Renal cortex interstitium (tissue), 11 donors: Measurements from ENCODE around the gene SF1. TPM values are rescaled to one million over a fixed set of nuclear protein-coding genes. Genes with fewer than 3 reads are reported as not detected.

Experiments used
- DNase-seq, 11 donors: peaks; one replicate each; pipeline ENCODE4 v3.0.0-alpha.2; 2013; ENCODE audit warnings: low read depth in 9 of 11, low spot score in 4 of 11; ENCODE audit errors: extremely low read depth in 1 of 11
- polyA plus RNA-seq, 3 donors: library from polyadenylated mRNA; unstranded; fragments of 120-200 nt; gene quantifications; one replicate each; pipeline ENCODE4 v1.2.1, GENCODE V29; 2013; ENCODE audit not compliant: insufficient read length in 3 of 3

SF1 gene
- polyA plus RNA-seq, 3 donors = 346 to 463 (median 385) TPM

DNA sequence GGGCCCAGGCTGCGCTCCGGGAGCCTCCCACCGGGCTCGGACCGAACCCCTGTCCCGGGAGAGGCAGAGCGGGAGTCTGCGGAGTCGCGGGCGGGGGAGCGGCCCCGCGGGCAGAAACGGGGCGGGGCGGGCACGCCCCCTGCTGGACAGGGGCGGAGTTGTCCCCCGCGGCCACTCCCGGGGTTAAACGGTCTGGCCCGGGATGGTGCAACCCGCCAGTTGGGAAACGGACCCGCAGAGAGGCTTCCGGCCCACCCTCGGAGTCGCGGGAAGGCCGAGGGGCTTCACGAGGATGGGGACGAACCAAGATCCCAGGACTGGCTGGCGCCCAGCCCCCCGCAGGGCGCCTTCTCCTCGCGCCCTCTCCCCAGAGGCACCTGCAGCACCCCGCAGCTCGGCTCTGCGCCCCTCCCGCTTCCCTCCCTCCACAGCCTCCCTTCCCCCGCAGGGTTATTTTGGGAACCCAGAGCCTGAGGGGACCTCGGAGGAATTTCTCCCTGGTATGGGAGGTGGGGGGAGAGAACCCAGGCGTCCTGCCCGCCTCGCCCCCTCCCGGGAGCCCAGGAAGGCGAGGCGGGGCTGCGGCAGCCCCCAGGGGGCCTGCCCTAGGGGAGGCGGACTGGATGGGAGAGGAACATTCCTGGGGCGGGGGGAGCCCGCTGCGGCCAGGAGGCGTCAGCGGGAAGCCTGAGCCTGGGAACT, 35.3 kb downstream of the SF1 start:
- DNase-seq = no peak

DNA sequence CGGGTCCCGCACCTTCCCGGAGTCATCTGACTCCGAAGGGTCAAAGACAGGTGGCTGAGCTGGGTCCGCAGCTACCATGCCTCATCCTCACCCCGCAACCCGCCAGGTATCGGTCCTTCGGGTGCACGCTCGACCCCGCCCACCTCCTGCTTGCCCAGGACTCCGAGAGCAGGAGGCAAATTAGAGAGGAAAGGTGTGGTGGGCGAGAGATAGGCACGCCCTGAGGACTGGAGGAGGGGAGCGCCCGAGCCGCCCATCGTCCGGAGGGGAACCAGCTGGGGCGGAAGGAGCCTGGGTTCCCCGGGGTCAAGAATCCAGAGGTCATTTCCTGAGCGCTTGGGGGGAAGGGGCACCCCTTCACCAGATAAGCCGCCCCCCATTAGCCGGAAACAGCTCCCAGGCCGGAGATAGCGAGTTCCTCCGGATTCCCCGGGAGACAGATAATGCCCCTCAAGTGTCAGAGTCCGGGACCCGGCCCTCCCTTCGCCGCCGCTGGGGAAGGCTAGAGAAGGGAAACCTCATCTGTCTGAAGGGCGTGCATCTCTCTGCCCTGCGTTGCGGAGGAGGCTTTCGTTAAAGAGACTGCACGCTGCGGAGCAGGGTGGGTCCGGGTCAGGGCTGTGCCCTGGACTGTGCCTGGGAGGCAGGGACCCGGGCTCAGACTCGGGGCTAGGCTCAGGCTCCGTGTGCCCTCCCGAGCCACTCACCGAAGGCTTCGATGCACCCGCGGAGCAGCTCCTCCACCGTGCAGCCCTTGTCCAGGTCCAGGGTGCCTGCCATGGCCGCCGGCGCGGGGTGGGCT, 36.1 kb downstream of the SF1 start:
- no peak for DNase-seq

DNA sequence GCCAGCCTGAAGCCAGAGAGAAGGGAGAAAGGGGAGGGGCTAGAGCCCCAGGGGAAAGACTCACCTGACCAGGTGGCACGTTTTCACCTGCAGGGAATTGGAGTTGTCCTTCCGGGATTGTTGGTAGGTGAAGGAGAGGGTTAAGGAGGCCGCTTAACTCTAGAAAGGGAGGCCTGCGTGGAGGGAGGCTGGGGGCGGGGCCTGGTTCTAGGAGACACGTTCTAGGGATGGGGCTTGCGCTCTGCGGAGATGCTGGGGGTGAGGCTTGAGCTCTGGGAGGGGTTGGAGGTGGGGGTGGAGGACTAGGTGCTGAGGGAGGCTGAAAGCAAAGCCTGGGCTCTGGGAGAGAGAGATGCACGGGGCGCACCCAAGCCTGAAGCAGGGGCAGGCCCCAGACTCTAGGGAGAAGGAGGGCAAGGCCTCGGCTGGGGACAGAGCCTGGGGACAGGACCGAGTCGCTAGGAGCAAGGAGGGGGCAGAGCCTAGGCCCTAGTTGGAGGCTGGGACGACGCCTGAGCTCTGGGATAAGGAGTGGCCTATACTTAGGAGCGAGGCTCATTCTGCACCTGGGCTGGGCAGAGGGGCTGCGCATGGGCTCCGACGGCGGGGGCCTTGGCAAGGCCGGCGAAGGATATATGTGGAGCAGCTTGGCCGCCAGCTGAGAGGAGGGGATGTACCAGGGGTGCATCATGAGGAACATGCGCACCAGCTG, 36.8 kb downstream of the SF1 start:
- DNase-seq = no peak

DNA sequence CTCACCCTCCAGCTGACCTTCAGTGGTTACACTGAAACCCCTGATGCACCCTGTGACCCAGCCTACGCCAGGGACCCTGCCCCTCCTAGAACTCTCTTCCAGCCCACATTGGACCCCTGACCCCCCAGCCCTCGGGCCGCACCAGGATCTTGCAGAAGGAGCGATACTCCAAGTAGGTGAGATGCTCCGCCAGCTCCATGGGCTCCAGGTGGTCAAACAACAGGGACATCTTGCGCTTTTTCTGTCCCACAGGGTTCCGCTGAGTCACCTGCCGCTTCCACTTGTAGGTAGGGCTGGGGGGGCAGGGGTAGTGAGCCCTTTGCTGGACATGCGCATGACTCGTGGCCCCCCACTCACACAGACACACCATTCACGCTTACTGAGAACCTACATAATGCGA, 38.5 kb downstream of the SF1 start:
- no peak for DNase-seq

DNA sequence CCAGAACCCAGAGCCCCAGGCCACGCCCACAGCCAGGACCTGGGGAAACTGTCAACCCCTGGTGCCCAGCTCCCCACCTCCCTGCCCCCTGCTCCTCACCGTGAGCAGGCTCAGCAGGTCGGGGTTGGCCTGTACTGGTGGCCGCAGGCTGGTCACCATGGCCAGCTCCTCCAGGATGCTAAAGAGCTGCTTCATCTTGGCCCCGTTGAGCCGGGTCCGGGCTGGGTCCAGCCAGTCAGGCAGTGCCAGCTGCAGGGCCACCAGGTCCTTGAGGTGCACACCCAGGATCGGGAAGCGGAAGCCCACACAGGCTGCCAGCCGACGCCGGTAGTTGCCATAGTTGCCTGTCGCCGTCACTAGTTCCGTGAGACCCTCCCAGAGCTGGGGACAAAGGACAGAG, 41.7 kb downstream of the SF1 start:
- DNase-seq = no peak

DNA sequence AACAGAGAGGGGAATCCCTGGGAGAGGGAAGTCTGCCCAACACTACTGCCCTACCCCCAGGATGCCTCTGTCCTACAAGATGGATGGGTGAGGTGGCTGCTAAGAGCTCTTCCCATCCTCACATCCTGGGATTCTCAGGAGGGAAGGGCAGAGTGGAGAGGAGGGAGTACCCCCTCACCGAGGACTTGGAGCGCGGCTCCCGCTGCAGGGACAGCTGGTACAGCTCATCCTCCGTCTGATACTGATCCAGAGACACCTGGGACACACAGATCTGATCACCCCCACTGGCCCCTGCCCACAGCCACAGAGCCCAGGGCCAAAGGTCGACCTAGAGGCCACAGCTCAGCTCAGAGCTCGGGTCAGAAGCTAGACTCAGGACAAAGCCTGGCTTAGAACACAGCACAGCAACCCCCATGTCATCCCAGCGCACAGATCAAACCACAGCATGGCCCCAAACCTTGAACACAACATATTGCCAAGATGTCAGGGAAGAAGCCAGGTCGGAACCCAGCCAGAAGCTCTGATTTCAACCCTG, 42.5 kb downstream of the SF1 start:
- no peak for DNase-seq

DNA sequence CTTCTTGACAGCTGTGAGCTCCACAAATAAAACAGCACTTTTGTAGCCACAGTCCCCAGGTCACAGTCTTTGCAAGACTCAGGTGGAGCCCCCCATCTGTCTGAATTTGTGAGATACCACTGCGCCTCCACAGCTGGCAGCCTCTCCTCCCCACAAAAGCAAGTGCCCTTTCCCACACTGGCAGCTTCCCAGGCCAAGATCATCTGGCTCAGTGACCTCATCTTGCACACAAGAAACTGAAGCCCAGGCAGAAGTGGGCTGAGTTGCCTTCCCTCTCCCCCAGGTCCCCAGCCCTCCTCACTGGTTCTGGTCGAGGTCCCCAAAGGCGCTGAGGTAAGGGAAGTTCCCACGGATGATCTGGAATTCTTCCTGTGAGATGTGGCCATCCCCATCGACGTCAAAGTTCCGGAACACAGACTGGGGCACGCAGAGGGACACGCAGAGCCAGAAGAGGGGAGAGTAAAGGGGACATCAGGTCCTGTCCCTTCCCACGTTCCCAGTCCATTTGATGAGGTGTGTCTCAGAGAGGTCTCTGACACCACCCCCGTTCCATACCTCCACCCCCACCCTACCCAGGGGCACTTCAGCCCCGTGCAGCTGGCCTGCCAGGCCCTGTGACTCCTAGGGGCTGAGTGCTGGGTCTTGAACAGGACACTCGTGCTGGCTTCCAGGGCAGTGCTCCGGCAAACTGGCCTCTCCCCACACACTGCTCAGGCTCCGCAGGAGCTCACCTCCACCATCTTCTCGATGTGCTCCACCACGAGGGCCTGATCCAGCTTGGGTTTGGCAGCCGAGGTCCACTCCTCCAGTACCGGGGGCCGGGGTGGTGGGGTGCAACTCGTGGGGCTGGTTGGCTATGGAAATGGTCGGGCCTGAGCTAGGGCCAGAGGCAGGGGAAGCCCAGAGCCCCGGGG, 43.3 kb downstream of the SF1 start:
- no peak for DNase-seq

DNA sequence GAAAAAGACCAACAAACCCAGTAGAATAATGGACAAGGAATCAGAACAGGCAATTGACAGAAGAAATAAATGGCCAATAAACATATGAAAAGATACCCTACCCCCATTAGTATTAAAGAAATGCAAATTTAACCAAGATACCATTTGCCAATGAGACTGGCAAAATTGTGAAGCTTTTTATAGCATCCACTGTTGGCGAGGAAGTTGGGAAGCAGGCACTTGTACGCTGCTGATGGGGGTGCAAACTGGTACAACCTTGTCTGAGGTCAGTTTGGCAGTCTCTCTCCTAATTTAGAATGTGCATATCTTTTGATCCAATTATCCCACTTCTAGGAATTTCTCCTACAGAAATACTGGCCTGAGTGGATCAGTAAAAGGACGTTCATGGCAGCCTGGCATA, 46.7 kb downstream of the SF1 start:
- DNase-seq = no peak

DNA sequence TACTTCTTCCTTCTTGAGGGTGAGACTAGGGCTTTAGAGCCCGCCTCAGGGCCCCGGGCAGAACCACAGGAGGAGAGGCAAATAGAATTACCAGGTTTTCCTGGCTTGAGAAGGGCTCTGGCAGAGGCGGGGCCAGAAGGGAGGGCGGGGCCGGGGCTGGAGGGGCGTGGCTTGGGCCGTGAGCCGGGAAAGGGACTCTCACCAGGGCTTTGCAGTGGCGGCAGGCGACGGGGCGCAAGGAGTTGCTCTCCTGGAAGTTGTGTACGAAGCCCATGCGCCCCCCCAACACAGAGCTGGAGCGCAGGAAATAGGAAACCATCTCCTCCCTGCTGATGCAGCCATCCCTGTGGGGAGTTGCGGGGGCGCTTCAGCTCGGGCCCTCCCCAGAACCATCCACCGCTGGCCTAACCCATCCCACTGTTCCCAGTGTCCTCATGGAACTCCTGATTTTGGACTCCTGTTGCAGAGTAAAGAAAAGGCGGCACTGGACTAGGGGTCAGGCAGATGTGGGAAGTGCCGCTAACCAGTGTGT, 48.4 kb downstream of the SF1 start:
- no peak for DNase-seq

DNA sequence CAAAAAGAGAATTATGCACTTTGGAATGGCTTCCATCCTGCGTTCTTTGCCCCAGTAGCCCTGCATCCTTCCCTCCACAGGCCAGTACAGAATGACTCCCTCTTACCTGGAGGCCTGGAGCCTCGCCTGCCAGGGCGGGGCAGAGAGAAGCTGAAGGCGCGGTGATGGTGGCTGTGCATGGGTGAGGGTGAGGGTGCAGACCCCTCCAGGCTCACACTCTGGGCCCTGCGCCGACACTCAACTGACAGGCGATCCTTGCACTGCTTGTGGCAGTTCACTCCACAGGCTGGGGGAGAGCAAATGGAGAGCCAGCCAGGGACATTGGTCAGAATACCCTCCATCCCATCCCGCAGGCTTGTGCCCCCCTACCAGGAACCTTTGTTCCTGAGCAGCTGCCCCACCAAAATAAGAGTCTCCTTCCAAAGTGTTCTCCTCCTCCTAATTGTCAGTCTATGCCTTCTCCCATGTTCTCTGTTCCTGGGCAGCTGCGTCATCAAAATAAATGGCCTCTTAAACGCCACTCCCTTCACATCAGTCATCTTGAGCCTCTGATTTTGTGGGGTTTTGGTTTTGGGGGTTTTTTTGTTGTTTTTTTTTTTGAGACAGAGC, 49.5 kb downstream of the SF1 start:
- DNase-seq = no peak

DNA sequence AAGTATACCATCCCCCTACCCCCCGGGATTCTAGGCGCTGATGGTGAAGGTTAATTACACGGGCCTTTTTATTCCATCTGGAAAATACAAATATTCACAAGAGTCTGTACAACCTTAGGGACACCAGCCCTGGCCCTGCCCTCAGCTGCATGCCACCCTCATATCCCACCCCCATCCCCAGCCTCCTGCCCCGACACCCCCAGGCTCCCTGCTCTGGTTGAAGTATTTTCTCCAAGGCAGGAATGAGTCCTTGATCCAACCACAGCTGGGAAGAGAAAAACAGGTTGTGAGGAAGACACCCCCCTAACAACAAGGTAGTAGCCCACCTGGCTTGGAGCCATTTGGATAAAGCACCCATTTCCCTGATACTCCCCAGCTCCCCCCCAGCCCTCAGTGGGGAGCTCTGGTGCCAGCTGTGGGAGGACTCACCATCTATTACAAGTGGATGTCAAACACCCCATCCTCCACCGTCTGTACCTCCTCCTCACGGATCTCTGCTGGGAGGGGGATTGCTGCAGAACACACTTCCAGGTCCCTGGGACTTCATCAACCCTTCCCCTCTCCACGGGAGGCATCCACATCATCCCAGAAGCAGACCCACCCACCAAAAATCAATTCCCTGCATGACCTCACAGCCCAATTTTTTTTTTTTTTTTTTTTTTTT, 51.3 kb downstream of the SF1 start:
- no peak for DNase-seq

DNA sequence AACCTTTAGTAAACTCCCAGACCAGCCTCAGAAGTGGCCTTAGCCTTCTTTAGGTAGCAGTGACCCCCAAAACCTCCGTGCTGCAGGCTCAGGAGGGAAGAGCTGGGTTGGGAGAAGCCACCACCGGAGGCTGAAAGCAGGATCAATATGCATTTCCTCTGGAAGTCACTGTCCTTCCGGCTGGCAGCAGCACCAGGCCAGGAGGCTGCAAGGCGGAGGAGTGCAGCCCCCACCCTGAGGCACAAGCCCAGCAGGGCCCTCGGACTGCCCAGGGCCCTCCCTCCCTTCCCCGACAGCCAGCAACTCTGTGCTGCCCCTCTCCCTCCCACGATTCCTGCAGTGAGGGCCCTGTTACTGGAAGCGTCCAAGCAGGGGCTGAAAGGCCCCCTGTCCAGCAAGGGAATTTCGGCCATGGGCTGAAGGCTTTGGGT, 52.1 kb downstream of the SF1 start:
- no peak for DNase-seq

DNA sequence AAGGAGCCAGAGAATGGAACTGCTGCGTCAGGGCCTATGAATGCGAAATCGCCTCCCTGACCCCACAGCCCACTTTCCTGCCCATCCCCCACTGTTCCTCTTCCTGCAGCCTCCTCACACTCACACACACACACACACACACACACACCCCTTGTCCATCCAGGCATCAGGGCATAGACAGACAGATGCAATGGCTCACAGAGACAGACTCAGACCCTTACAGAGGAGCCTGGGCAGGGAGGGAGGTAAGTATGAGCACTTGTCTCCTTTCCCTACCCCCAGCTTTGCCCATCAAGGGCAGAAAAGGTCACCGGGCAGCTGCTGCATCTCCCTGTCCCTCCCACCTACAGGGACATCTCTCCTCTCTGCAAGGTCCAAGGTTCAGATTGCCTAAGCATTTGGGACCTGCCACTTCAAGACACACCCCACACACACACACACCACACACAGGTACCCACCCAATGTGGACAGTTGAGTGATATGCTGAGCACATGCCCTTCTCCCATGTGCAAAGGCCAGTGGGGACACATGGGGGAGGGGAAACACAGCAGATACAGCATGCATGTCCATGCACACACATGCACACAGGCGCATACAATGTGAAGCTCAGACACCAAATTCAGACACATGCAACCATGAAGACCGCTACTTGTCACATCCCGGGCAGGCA, 53.3 kb downstream of the SF1 start:
- DNase-seq = no peak

DNA sequence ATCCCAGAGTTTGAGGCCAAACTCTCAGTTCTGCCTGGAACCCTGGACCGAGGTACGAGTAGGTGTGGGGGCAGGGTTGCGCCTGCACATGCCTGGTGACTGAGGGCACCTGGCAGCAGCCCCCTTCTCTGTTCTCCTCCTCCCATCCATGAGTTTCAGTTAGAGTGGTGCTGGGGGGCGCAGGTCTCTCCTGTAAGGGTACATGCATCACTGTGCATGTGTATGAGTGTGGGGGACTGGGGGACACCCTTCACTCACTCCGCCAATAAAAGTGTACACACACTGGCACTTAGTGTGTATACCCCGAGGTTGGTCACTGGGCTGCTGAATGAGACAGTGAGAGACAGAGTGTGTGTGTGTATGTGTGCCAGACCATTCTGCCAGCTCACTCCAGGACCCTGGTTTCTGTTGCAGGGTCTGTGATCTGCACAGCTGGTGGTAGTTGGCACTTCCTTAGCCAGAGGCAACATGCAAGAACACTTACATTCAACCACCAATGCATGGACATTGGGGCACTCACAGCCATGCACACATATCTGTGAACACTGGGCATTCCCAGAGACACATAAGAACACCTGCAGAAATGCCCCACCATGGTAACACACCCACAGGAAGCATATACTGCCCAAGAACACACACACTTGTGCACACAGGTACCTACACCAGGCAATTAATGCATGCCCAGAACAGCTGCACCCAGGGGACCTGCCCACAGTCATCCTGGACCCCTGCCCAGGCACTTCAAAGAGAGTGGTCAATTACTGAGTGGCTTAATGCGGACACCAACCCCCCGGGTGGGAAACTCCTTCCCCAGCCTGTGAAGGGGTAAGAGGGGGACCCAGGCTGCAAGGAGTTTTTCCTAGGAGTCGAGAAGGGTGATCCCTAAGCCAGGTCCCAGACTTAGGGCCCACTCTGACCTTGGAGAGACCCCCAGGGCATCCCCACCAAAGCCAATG, 54.2 kb downstream of the SF1 start:
- DNase-seq = no peak

DNA sequence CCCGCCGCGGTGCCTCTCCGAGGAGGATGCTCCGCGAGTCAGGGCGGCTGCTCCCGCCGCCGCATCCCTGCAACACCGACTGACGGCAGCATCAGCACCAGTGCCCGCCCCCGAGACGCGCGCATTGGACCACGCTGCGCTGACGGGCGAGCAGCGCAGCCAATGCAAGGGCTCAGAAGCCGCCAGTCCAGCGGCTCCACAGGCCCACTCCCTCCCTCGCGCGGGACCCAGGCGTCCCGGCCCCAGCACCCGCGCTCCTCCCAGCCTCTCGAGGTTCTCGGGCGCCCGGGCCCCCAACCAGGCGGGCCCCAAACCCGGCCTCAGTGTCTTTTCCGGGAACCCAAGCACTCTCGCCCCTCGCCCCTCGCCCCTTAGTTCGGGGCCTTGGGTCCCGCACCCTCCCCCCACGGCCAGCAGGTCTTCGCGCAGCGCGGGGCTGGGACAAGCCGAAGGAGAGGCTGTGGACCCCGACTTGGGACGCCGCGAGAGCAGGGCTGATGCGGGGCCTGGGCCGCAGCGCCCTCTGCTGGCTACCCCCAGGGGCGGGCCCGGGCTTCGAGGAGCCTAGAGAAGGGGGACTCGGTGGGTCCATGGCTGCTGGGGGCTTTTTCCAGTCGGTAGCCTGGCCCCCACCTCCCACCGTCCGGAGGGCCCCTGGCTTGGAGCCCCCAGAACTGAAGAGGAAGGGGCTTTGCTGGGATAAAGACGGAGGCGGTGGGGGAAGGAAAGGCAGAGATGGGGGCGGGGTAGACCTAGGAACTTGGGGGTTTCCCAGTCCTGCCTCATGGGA, 55.0 kb downstream of the SF1 start, which contains the start of gene NRXN2:
TSS of gene NRXN2 (minus strand) at position 81 of the 790 bp plus-strand sequence. CDS start 9,498 bp downstream, outside the sequence.
- no peak for DNase-seq
